GM21515 (cell line): ENCODE measurements around the gene ZNF699.
"Not testable (repeated sequence)": the region's sequence is repeated elsewhere in the genome, so short reads cannot be mapped to it uniquely, and the experiment has no call there.

ENCODE experiments used
- ATAC-seq: cut with Tn5 transposase; IDR thresholded peaks from one replicate; pipeline ENCODE4 v1.9.1; 2021; ENCODE audit not compliant: unreplicated experiment

The ZNF699 gene

DNA sequence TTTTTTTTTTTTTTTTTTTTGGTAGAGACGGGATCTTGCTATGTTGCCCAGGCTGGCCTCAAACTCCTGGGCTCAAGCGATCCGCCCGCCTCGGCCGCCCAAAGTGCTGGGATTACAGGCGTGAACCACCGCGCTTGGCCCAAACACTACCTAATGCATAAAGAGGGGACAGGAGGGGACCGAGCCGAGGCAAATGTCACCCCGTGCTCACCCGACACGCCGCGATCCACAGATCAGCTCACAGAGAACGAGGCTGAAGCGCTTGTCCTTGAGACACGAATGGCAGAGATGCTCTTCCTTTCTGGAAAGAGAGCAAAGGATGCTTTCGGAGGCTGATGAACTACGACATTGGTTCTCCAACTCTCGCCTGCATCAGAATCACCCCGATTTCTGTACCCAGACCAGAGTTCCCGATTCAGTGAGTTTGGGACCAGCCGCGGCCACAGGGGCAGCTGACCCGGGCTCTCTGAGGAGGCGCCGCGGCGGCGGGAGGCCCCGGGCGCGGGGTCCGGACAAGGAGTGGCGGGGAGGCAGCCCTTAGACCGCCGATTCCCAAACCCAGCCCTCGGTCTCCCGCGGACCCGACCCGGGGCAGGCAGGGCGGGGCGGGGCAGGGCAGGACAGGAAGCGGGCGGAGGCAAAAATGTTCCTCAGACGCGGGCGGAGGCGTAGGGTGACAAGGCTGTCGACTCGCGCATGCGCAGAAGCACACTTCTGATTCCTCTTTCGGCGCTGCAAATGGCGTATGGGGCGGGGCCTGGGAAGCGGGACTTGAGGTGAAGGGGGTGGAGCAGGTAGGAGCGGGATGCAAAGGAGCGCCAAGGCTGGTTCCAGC is at the start of gene ZNF699:
TSS of gene ZNF699 (minus strand) at position 700 of the 835 bp plus-strand sequence. CDS start 4,719 bp downstream, outside the sequence.
- ATAC-seq, result peak; percentile 85

DNA sequence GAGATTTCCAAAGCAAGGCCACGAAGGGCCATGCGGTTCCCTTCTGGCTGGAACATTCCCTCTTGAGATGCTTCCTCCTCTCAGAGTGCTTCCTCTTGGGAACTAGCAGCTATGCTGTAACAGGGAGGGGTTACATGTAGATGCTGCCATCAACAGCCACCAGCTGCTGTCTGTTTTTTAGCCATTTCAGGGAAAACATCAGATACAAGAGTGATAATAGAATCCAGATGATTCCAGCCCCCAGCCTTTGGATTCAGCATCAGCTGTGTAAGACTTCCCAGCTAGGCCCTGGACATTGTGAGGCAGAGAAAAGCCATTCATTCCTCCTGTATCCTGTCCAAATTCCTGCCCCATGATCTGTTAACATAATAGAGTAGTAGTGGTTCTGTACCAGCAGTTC is 45.0 kb upstream of the ZNF699 start:
- ATAC-seq, result no peak

DNA sequence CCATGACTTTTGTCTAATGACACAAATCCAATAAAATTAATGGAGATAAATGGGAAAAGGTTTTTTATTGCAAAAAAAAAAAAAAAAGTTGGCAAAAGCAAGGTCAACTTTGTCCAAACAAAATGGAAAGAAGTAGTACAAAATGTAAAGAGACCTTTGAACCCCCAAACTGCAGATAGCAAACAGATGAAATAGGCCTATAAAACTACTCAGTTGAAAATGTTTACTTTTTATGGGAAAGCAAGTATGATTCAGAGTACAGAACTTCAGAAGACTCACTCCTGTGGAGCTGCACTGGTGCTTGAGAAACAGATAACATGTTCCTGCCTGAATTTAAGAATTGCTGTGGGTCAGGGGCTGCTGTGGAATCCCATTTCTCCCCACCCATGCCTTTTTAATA is 43.4 kb upstream of the ZNF699 start:
- no peak for ATAC-seq

DNA sequence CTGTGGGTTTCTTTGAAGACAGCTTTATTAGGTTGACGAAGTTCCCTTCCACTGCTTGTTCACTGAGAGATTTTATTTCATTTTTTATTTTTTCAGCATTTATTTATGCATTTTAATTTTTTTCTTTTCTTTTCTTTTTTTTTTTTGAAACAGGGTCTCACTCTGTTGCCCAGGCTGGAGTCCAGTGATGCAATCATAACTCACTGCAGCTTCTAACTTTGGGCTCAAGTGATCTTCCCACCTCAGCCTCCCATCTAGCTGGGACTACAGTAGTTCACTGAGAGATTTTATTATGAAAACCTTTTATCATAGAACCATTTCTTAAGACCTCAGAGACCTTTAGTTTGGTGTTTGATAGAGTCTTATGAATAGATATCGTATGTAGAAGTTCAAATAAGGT is 42.9 kb upstream of the ZNF699 start:
- no peak for ATAC-seq

DNA sequence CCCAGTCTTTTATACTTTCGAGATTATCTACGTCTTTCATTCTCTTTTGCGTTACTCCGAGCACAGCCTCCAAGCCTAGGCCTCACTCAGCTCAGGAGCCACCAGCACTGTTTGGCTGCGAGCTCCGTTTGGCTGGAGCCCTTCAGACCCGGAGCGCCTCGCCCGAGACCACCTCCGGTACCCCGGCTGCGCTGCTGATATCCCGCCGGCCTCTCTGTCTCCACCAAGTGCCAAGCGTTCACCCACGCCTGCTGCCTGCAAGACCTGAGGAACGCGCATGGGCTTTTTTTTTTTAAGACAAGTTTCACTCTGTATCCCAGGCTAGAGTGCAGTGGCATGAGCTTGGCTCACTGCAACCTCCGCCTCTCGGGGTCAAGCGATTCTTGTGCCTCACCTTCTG is 39.0 kb upstream of the ZNF699 start:
- ATAC-seq, result no peak

- no peak for ATAC-seq
Measured at GRCh38 chr19:9348253-9348652, 38.6 kb upstream of the ZNF699 start.

DNA sequence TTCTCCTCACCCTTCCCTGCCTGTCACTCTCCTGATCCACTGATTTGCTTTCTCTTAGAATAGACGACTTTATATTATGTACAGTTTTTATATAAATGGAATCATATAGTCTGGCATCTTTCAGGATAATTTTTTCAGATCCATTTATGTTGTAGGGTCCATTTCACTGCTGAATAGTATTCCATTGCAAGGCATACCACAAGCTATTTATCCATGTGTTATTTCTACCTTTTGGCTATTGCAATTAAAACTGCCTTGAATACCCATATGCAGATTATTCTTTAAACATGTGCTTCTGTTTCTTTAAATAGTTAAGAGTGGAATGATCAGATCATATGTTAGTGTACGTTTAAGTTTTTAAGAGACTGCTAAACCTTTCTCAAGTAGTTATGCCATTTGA is 35.4 kb upstream of the ZNF699 start:
- no peak for ATAC-seq

DNA sequence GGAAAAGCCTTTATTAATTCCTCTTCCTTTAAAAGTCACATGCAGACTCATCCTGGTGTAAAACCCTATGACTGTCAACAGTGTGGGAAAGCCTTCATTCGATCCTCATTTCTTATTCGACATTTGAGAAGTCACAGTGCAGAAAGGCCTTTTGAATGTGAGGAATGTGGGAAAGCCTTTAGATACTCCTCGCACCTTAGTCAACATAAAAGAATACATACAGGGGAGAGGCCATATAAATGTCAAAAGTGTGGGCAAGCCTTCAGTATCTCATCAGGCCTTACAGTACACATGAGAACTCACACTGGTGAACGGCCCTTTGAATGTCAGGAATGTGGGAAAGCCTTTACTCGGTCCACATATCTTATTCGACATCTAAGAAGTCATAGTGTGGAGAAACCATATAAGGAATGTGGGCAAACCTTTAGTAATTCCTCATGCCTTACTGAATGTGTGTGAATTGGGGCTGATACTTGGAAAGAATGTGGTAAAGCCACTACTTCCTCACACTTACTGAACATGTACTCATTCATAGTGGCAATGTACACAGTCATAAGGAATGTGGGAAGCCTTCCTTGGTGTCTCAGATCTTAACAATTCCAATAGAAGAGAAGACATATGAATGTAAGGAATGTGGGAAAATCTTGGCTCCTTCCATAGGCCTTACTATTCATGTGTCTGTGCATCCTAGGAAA is 33.1 kb upstream of the ZNF699 start:
- no peak for ATAC-seq

- no peak for ATAC-seq
Measured at GRCh38 chr19:9329999-9330398, 20.4 kb upstream of the ZNF699 start.

- no peak for ATAC-seq
Measured at GRCh38 chr19:9324584-9324962, 14.9 kb upstream of the ZNF699 start.

GRCh38 chr19:9323919-9324583 is 14.4 kb upstream of the ZNF699 start, which contains the start of gene ZNF559:
Gene ZNF559, plus strand, starts transcription at chr19:9324179. Its CDS starts 14,371 bp downstream, at chr19:9338550.
- ATAC-seq, result peak; percentile 93

- peak; percentile 22 for ATAC-seq
Measured at GRCh38 chr19:9323557-9323918, 13.9 kb upstream of the ZNF699 start.

DNA sequence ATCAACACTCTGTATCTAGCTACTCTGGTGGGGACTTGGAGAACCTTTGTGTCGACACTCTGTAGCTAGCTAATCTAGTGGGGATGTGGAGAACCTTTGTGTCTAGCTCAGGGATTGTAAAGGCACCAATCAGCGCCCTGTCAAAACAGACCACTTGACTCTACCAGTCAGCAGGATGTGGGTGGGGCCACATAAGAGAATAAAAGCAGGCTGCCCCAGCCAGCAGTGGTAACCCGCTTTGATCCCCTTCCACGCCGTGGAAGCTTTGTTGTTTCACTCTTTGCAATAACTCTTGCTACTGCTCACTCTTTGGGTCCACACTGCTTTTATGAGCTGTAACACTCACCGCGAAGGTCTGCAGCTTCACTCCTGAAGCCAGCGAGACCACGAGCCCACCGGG is 12.6 kb upstream of the ZNF699 start:
- ATAC-seq, result not testable (repeated sequence)

GRCh38 chr19:9321756-9322155 is 12.1 kb upstream of the ZNF699 start:
- ATAC-seq, result not testable (repeated sequence)

GRCh38 chr19:9321338-9321737 is 11.7 kb upstream of the ZNF699 start:
- ATAC-seq, result no peak

- no peak for ATAC-seq
Measured at GRCh38 chr19:9313756-9314155, 4.1 kb upstream of the ZNF699 start.

DNA sequence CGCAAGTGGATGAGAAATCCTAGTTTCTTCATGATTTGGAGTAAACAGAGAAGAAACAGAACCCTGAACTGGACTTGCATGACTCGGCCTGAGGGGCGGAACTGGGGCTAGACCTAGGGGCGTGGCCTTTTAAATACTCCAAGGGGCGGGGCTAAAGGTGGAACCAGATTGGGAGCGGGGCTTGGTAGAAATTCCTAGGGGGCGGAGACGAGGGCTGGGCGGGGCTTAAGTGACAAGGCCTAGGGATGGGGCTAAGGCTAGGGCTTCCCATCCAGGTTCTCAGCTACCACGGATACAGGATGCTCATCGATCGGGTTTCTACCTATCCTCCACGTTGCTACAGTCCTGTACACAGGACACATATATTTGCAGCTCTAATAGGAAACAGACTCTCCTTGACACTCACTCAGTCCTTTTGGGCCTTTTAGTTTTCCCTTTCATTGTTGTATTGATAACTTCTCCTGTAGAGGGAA is 372 bp upstream of the ZNF699 start:
- peak; percentile 54 for ATAC-seq

GRCh38 chr19:9308091-9308770 is 1.4 kb downstream of the ZNF699 start:
- no peak for ATAC-seq

GRCh38 chr19:9306443-9306842 is 3.2 kb downstream of the ZNF699 start:
- ATAC-seq, result no peak

GRCh38 chr19:9296336-9296735 is 13.3 kb downstream of the ZNF699 start:
- ATAC-seq, result no peak

- no peak for ATAC-seq
Measured at GRCh38 chr19:9295411-9295849, 14.2 kb downstream of the ZNF699 start.
